Esophagus muscularis mucosa (tissue), 4 donors: ENCODE data around the gene HOXA9.
A peak's percentile ranks its signal among the peaks of the same experiment; 100 is the strongest.

Experiments used
- CTCF ChIP-seq, 3 experiments: fragments of 200-600 bp in 2 of 3; fragments of 450-650 bp in 1 of 3; sonication (generic) in 2 of 3; IDR thresholded peaks; one replicate each; pipeline ENCODE4 v1.5.1; 2017 to 2019; ENCODE audit warnings: antibody characterized with exemption in 3 of 3, mild to moderate bottlenecking in 2 of 3, moderate library complexity in 1 of 3
- EP300 ChIP-seq: sonication (generic); formaldehyde crosslinking; IDR thresholded peaks from one replicate; pipeline ENCODE4 v1.6.1; 2017; ENCODE audit warnings: antibody characterized with exemption
- POLR2A ChIP-seq: fragments of 450-650 bp; IDR thresholded peaks from one replicate; pipeline ENCODE4 v1.6.1; 2017; ENCODE audit warnings: antibody characterized with exemption, moderate library complexity, mild to moderate bottlenecking, low read depth
- POLR2AphosphoS5 ChIP-seq, 2 donors: sonication (generic); formaldehyde crosslinking; IDR thresholded peaks; one replicate each; pipeline ENCODE4 v1.6.1; 2017; ENCODE audit warnings: antibody characterized with exemption in 2 of 2

GRCh38 chr7:27134392-27134791 lies 30.9 kb downstream of the HOXA9 start:
- peak; percentile 43 to 54 for TF ChIP-seq POLR2AphosphoS5 (IDR thresholded peaks at IDR 0.05)
- no peak for TF ChIP-seq CTCF (IDR thresholded peaks at IDR 0.05)
- TF ChIP-seq POLR2A = no peak
- no peak for TF ChIP-seq EP300
